HG02870 (cell line): ENCODE results near the gene GRIK4.

Experiments used
- ATAC-seq: cut with Tn5 transposase; IDR thresholded peaks from one replicate; pipeline ENCODE4 v1.9.1; 2021; ENCODE audit warnings: mild to moderate bottlenecking, moderate library complexity; ENCODE audit not compliant: unreplicated experiment

Gene GRIK4

GRCh38 chr11:120819437-120820365, 308.2 kb downstream of the GRIK4 start:
- no peak for ATAC-seq

- no peak for ATAC-seq
Measured at GRCh38 chr11:120823159-120823558, 311.6 kb downstream of the GRIK4 start.

GRCh38 chr11:120824242-120824641, 312.7 kb downstream of the GRIK4 start:
- ATAC-seq: no peak

GRCh38 chr11:120827198-120827597, 315.6 kb downstream of the GRIK4 start:
- no peak for ATAC-seq

GRCh38 chr11:120827820-120828219, 316.3 kb downstream of the GRIK4 start:
- no peak for ATAC-seq

- ATAC-seq: no peak
Measured at GRCh38 chr11:120828847-120829246, 317.3 kb downstream of the GRIK4 start.

GRCh38 chr11:120830085-120830620, 318.6 kb downstream of the GRIK4 start:
- ATAC-seq: no peak

GRCh38 chr11:120832481-120833238, 321.1 kb downstream of the GRIK4 start:
- no peak for ATAC-seq

GRCh38 chr11:120834686-120835210, 323.2 kb downstream of the GRIK4 start:
- no peak for ATAC-seq

- peak; percentile 94 for ATAC-seq
Measured at GRCh38 chr11:120835601-120836228, 324.2 kb downstream of the GRIK4 start.

- no peak for ATAC-seq
Measured at GRCh38 chr11:120837696-120838095, 326.1 kb downstream of the GRIK4 start.

- ATAC-seq: no peak
Measured at GRCh38 chr11:120839201-120839600, 327.7 kb downstream of the GRIK4 start.

GRCh38 chr11:120839846-120840402, 328.4 kb downstream of the GRIK4 start:
- no peak for ATAC-seq

GRCh38 chr11:120840661-120841060, 329.1 kb downstream of the GRIK4 start:
- no peak for ATAC-seq

- ATAC-seq: no peak
Measured at GRCh38 chr11:120841074-120841473, 329.5 kb downstream of the GRIK4 start.

GRCh38 chr11:120842195-120842594, 330.6 kb downstream of the GRIK4 start:
- ATAC-seq: no peak

GRCh38 chr11:120853435-120853834, 341.9 kb downstream of the GRIK4 start:
- ATAC-seq: no peak

GRCh38 chr11:120854988-120855387, 343.4 kb downstream of the GRIK4 start:
- ATAC-seq: no peak

- no peak for ATAC-seq
Measured at GRCh38 chr11:120857508-120857907, 346.0 kb downstream of the GRIK4 start.

- ATAC-seq: no peak
Measured at GRCh38 chr11:120858740-120859139, 347.2 kb downstream of the GRIK4 start.
